MM.1S (cell line): Measurements from ENCODE around the gene CCHCR1.

Source experiments
- DNase-seq: peaks from one replicate; pipeline ENCODE4 v3.0.0-alpha.2; 2015
- H2AFZ ChIP-seq: fragments of 300-600 bp; sonication (generic); 2 replicates; pipeline ENCODE4 v1.6.0; 2016; ENCODE audit warnings: antibody characterized with exemption, low read length
- H3F3A ChIP-seq: fragments of 300-600 bp; sonication (generic); 2 replicates; pipeline ENCODE4 v1.6.1; 2016; ENCODE audit warnings: mild to moderate bottlenecking, antibody characterized with exemption, low read length, moderate library complexity, mixed read lengths; ENCODE audit not compliant: insufficient read depth
- H3K27ac ChIP-seq: fragments of 300-600 bp; sonication (generic); 2 replicates; pipeline ENCODE4 v1.5.1; 2016; ENCODE audit warnings: mild to moderate bottlenecking, low read length
- H3K27me3 ChIP-seq: fragments of 300-600 bp; sonication (generic); replicated peaks from 2 replicates; pipeline ENCODE4 v1.6.0; 2016; ENCODE audit warnings: low read length; ENCODE audit not compliant: insufficient read depth
- H3K36me3 ChIP-seq: fragments of 300-600 bp; sonication (generic); replicated peaks from 2 replicates; pipeline ENCODE4 v1.6.1; 2016; ENCODE audit warnings: mild to moderate bottlenecking, low read length, mixed read lengths; ENCODE audit not compliant: insufficient read depth
- H3K4me1 ChIP-seq: fragments of 300-600 bp; sonication (generic); 2 replicates; pipeline ENCODE4 v1.6.1; 2016; ENCODE audit warnings: low read length, mixed read lengths
- H3K4me2 ChIP-seq: fragments of 300-600 bp; sonication (generic); 2 replicates; pipeline ENCODE4 v1.6.0; 2016; ENCODE audit warnings: low read depth, low read length
- H3K4me3 ChIP-seq: fragments of 300-600 bp; sonication (generic); 2 replicates; pipeline ENCODE4 v1.5.1; 2016; ENCODE audit warnings: low read length, mixed read lengths
- H3K79me2 ChIP-seq: fragments of 300-600 bp; sonication (generic); 2 replicates; pipeline ENCODE4 v1.6.1; 2016; ENCODE audit warnings: mixed run types, low read length, mixed read lengths
- H3K9ac ChIP-seq: fragments of 300-600 bp; sonication (generic); 2 replicates; pipeline ENCODE4 v1.6.1; 2016; ENCODE audit warnings: low read length, mixed read lengths
- H3K9me2 ChIP-seq: fragments of 300-600 bp; sonication (generic); replicated peaks from 2 replicates; pipeline ENCODE4 v1.6.1; 2016; ENCODE audit warnings: mild to moderate bottlenecking, low read length, mixed read lengths; ENCODE audit not compliant: insufficient read depth
- H3K9me3 ChIP-seq: fragments of 300-600 bp; sonication (generic); replicated peaks from 2 replicates; pipeline ENCODE4 v1.6.1; 2016; ENCODE audit warnings: mild to moderate bottlenecking, low read length, mixed read lengths; ENCODE audit not compliant: insufficient read depth
- H4K20me1 ChIP-seq: fragments of 300-600 bp; sonication (generic); 2 replicates; pipeline ENCODE4 v1.6.1; 2016; ENCODE audit warnings: mild to moderate bottlenecking, low read length, moderate library complexity, mixed read lengths; ENCODE audit not compliant: insufficient read depth
- CTCF ChIP-seq: fragments of 300-600 bp; sonication (generic); IDR thresholded peaks from 2 replicates; pipeline ENCODE4 v1.5.1; 2016; ENCODE audit warnings: antibody characterized with exemption, low read length, mixed read lengths
- EZH2 ChIP-seq: fragments of 300-600 bp; sonication (generic); optimal IDR thresholded peaks from 2 replicates; pipeline ENCODE3; 2017; ENCODE audit warnings: low read depth, mild to moderate bottlenecking, antibody characterized with exemption, low read length, mixed read lengths
- EZH2phosphoT487 ChIP-seq: fragments of 300-600 bp; sonication (generic); IDR thresholded peaks from 2 replicates; pipeline ENCODE4 v1.6.1; 2018; ENCODE audit warnings: antibody characterized with exemption, low read length

Gene CCHCR1

GRCh38 chr6:31115941-31116560, 41.6 kb downstream of the CCHCR1 start:
- Histone ChIP-seq H3F3A (no peaks in the 10 kb centered on the region), H4K20me1 (no peaks in the 10 kb centered on the region), H3K27ac (no peak overlapping the region), H3K79me2 (no peaks in the 10 kb centered on the region), H3K27me3 (peaks cover 76% of the 10 kb centered on the region), H3K9ac (no peak overlapping the region), H2AFZ (no peak overlapping the region), H3K9me3 (no peaks in the 10 kb centered on the region), H3K9me2 (no peaks in the 10 kb centered on the region), H3K4me1 (no peaks in the 10 kb centered on the region), H3K36me3 (no peaks in the 10 kb centered on the region), H3K4me3 (no peak overlapping the region), H3K4me2 (no peak overlapping the region)
- TF ChIP-seq EZH2phosphoT487: no peak
- TF ChIP-seq EZH2: no peak
- no peak for DNase-seq

GRCh38 chr6:31114970-31115849, 42.4 kb downstream of the CCHCR1 start:
- TF ChIP-seq EZH2phosphoT487 (no peak), EZH2 (no peak), CTCF (peak; percentile 11; the same call in 1 of the 2 replicates)
- no peaks in the 10 kb centered on the region for H3K9me3 ChIP-seq
- H3K9me2 ChIP-seq: no peaks in the 10 kb centered on the region
- no peak for DNase-seq
- no peak overlapping the region for H2AFZ ChIP-seq
- no peaks in the 10 kb centered on the region for H3K79me2 ChIP-seq
- no peak overlapping the region for H3K4me3 ChIP-seq
- no peaks in the 10 kb centered on the region for H3F3A ChIP-seq
- H3K36me3 ChIP-seq: no peaks in the 10 kb centered on the region
- no peak overlapping the region for H3K4me2 ChIP-seq
- H3K27me3 ChIP-seq: peaks cover 84% of the 10 kb centered on the region
- no peak overlapping the region for H3K9ac ChIP-seq
- no peak overlapping the region for H3K27ac ChIP-seq
- no peaks in the 10 kb centered on the region for H3K4me1 ChIP-seq
- H4K20me1 ChIP-seq: no peaks in the 10 kb centered on the region

- H3K27me3 ChIP-seq: peaks cover 85% of the 10 kb centered on the region
- no peak within 1 kb of the TSS for H3K27ac ChIP-seq
- no peak within 1 kb of the TSS for H3K4me2 ChIP-seq
- no peaks in the 10 kb centered on the region for H3K36me3 ChIP-seq
- H3K79me2 ChIP-seq: no peaks in the 10 kb centered on the region
- H3K4me1 ChIP-seq: no peaks in the 10 kb centered on the region
- H4K20me1 ChIP-seq: no peaks in the 10 kb centered on the region
- no peak within 1 kb of the TSS for H3K4me3 ChIP-seq
- no peaks in the 10 kb centered on the region for H3K9me2 ChIP-seq
- H2AFZ ChIP-seq: no peak within 1 kb of the TSS
- TF ChIP-seq CTCF (no peak), EZH2 (no peak), EZH2phosphoT487 (no peak)
- no peak for DNase-seq
- no peaks in the 10 kb centered on the region for H3F3A ChIP-seq
- no peaks in the 10 kb centered on the region for H3K9me3 ChIP-seq
- H3K9ac ChIP-seq: no peak within 1 kb of the TSS
These were observed 43.1 kb downstream of the CCHCR1 start, which contains the start of gene PSORS1C1 for GRCh38 chr6:31114541-31114878. Gene PSORS1C1 (plus strand): TSS chr6:31114800. CDS start chr6:31129633, 14,833 bp downstream.
